SU-DHL-6 (cell line): ENCODE data around the gene BCDIN3D.

Experiments
- H2AFZ ChIP-seq: fragments of 200-600 bp; sonication (generic); 2 replicates; pipeline ENCODE4 v1.6.1; 2014; ENCODE audit warnings: low read depth, mild to moderate bottlenecking, moderate library complexity, mixed read lengths, antibody characterized with exemption, low read length; ENCODE audit not compliant: severe bottlenecking
- H3F3A ChIP-seq: fragments of 200-600 bp; shearing (Covaris generic); 2 replicates; pipeline ENCODE4 v1.6.0; 2016; ENCODE audit warnings: antibody characterized with exemption, mild to moderate bottlenecking; ENCODE audit not compliant: insufficient read depth
- H3K27ac ChIP-seq: fragments of 200-600 bp; sonication (generic); 2 replicates; pipeline ENCODE4 v1.5.1; 2016; ENCODE audit warnings: low read depth, mild to moderate bottlenecking, low read length, moderate library complexity, mixed read lengths
- H3K27me3 ChIP-seq: fragments of 200-600 bp; sonication (generic), shearing (Covaris generic); 2 replicates; pipeline ENCODE4 v1.6.0; 2014; ENCODE audit warnings: mild to moderate bottlenecking, low read length
- H3K36me3 ChIP-seq: fragments of 200-600 bp; sonication (generic); 2 replicates; pipeline ENCODE4 v1.6.1; 2014; ENCODE audit warnings: mild to moderate bottlenecking, low read length, mixed read lengths
- H3K4me2 ChIP-seq: fragments of 300-600, 200-600 bp; shearing (Covaris generic), sonication (generic); 2 replicates; pipeline ENCODE4 v1.6.0; 2014; ENCODE audit warnings: low read length, low read depth, mild to moderate bottlenecking; ENCODE audit not compliant: poor library complexity, severe bottlenecking
- H3K4me3 ChIP-seq: fragments of 200-600 bp; sonication (generic); 2 replicates; pipeline ENCODE4 v1.5.1; 2014; ENCODE audit warnings: antibody characterized with exemption, low read length, mild to moderate bottlenecking, mixed read lengths; ENCODE audit not compliant: insufficient read depth, poor library complexity, severe bottlenecking
- H3K79me2 ChIP-seq: fragments of 200-600 bp; sonication (generic); 2 replicates; pipeline ENCODE4 v1.6.1; 2014; ENCODE audit warnings: mild to moderate bottlenecking, low read length, moderate library complexity; ENCODE audit not compliant: insufficient read depth
- H3K9ac ChIP-seq: fragments of 200-600 bp; sonication (generic); 2 replicates; pipeline ENCODE4 v1.7.0; 2014; ENCODE audit warnings: mild to moderate bottlenecking, low read length
- H3K9me2 ChIP-seq: fragments of 200-600 bp; sonication (generic); replicated peaks from 2 replicates; pipeline ENCODE4 v1.6.1; 2014; ENCODE audit warnings: low read length; ENCODE audit not compliant: insufficient read depth
- H3K9me3 ChIP-seq: fragments of 200-600 bp; sonication (generic); 2 replicates; pipeline ENCODE4 v1.6.1; 2014; ENCODE audit warnings: low read length, mixed read lengths; ENCODE audit not compliant: insufficient read depth
- H4K20me1 ChIP-seq: fragments of 200-600 bp; sonication (generic); 2 replicates; pipeline ENCODE4 v1.6.1; 2014; ENCODE audit warnings: low read depth, mild to moderate bottlenecking, antibody characterized with exemption, low read length, moderate library complexity, mixed read lengths
- CTCF ChIP-seq: fragments of 200-600 bp; sonication (generic); IDR thresholded peaks from one replicate; pipeline ENCODE4 v1.5.1; 2017; ENCODE audit warnings: antibody characterized with exemption, mild to moderate bottlenecking, low read length, moderate library complexity; ENCODE audit not compliant: insufficient read depth, poor library complexity, severe bottlenecking
- EZH2phosphoT487 ChIP-seq: fragments of 200-600 bp; sonication (generic), shearing (Covaris generic); conservative IDR thresholded peaks from 2 replicates; pipeline ENCODE4 v1.6.1; 2018; ENCODE audit warnings: mild to moderate bottlenecking, antibody characterized with exemption, low read length, moderate library complexity, mixed read lengths

Gene BCDIN3D

DNA sequence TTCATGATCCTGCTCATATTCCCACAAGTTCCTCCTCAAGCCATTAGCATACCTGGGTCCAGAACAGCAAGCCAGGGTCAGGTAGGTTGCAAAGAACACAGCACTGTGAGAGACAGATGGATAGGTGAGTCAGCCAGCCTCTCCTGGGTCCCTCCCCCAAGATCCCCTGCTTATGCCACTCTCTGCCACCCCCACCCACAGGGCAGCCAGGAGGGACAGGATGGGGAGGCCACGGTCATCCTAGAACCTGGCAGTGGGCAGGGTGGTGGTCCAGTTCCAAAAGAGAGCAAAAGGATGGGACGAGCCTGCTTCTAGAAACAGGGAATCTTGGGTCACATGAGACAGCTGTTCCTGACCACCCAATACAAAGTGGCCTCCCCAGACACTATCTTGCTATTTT, 48.1 kb upstream of the BCDIN3D start:
- no peaks in the 10 kb centered on the region for H3F3A ChIP-seq
- no peak overlapping the region for H3K4me3 ChIP-seq
- H3K79me2 ChIP-seq = no peaks in the 10 kb centered on the region
- H3K9ac ChIP-seq = no peak overlapping the region
- no peaks in the 10 kb centered on the region for H3K36me3 ChIP-seq
- no peak overlapping the region for H3K27ac ChIP-seq
- H3K4me2 ChIP-seq = no peak overlapping the region
- no peak for TF ChIP-seq EZH2phosphoT487
- no peak for TF ChIP-seq CTCF
- no peaks in the 10 kb centered on the region for H3K27me3 ChIP-seq
- no peaks in the 10 kb centered on the region for H3K9me3 ChIP-seq
- no peaks in the 10 kb centered on the region for H3K9me2 ChIP-seq
- H4K20me1 ChIP-seq = no peaks in the 10 kb centered on the region
- no peak overlapping the region for H2AFZ ChIP-seq

GRCh38 chr12:49890096-49890461, 47.2 kb upstream of the BCDIN3D start:
- H3K36me3 ChIP-seq = no peaks in the 10 kb centered on the region
- H3K4me2 ChIP-seq = no peak overlapping the region
- no peaks in the 10 kb centered on the region for H3K27me3 ChIP-seq
- H3K79me2 ChIP-seq = no peaks in the 10 kb centered on the region
- H2AFZ ChIP-seq = no peak overlapping the region
- H3K27ac ChIP-seq = no peak overlapping the region
- TF ChIP-seq CTCF (no peak), EZH2phosphoT487 (no peak)
- H3K4me3 ChIP-seq = no peak overlapping the region
- no peaks in the 10 kb centered on the region for H3K9me2 ChIP-seq
- H4K20me1 ChIP-seq = no peaks in the 10 kb centered on the region
- no peak overlapping the region for H3K9ac ChIP-seq
- H3F3A ChIP-seq = no peaks in the 10 kb centered on the region
- no peaks in the 10 kb centered on the region for H3K9me3 ChIP-seq

- H3K9me3 ChIP-seq = no peaks in the 10 kb centered on the region
- no peak overlapping the region for H3K9ac ChIP-seq
- H3K4me2 ChIP-seq = no peak overlapping the region
- H3K4me3 ChIP-seq = no peak overlapping the region
- H3K79me2 ChIP-seq = no peaks in the 10 kb centered on the region
- H3K9me2 ChIP-seq = no peaks in the 10 kb centered on the region
- no peaks in the 10 kb centered on the region for H3F3A ChIP-seq
- H4K20me1 ChIP-seq = no peaks in the 10 kb centered on the region
- no peaks in the 10 kb centered on the region for H3K27me3 ChIP-seq
- H3K36me3 ChIP-seq = no peaks in the 10 kb centered on the region
- H3K27ac ChIP-seq = no peak overlapping the region
- TF ChIP-seq CTCF = no peak
- TF ChIP-seq EZH2phosphoT487 = no peak
- H2AFZ ChIP-seq = no peak overlapping the region
Measured at GRCh38 chr12:49889361-49890095, 46.6 kb upstream of the BCDIN3D start.
